Right lobe of liver (tissue), 4 donors: ENCODE results near the gene RPS24.

Source experiments
- CTCF ChIP-seq, 4 donors: fragments of 200-600 bp in 3 of 4; fragments of 450-650 bp in 1 of 4; IDR thresholded peaks; one replicate each; pipeline versions ENCODE4 v1.5.1 to v1.8.0; 2016 to 2022; ENCODE audit warnings: antibody characterized with exemption in 4 of 4, mild to moderate bottlenecking in 2 of 4
- POLR2A ChIP-seq: fragments of 450-650 bp; IDR thresholded peaks from one replicate; pipeline ENCODE4 v1.6.1; 2017; ENCODE audit warnings: antibody characterized with exemption, mild to moderate bottlenecking
- donor health status: DM: no; HTN: no; CAD: no.
- donor health status: DM: no; HTN: no; CAD: no.
- donor health status: DM: no; HTN: yes; CAD: no.

GRCh38 chr10:78053211-78053868, 19.7 kb downstream of the RPS24 start:
- TF ChIP-seq CTCF (IDR thresholded peaks at IDR 0.05) (no peak), POLR2A (no peak)
